Bronchial epithelial cell (primary cell): ENCODE results near the gene TTYH2. TPM values are rescaled to one million over a fixed set of nuclear protein-coding genes. Genes with fewer than 3 reads are reported as not detected.
A peak's percentile ranks its signal among the peaks of the same experiment; 100 is the strongest.

Experiments used
- DNase-seq: peaks from one replicate; pipeline ENCODE4 v3.0.0-alpha.2; 2010; ENCODE audit warnings: low read depth
- FAIRE-seq: peaks from 2 replicates; lab custom pipeline; 2011; peaks lifted over from hg19 to GRCh38; lab: Jason Lieb, UNC
- H3K27me3 ChIP-seq: 2 replicates; pipeline ENCODE4 v1.5.1; 2011; ENCODE audit warnings: low read length; ENCODE audit not compliant: control insufficient read depth, insufficient read depth
- H3K36me3 ChIP-seq: 2 replicates; pipeline ENCODE4 v1.5.1; 2011; ENCODE audit warnings: low read length; ENCODE audit not compliant: control insufficient read depth, insufficient read depth
- H3K4me3 ChIP-seq: 2 replicates; pipeline ENCODE4 v1.5.1; 2011; ENCODE audit warnings: mild to moderate bottlenecking, low read depth, low read length, control low read depth
- total RNA-seq: library from RNA; depleted of rRNA; stranded (reverse); fragments of >200 nt; gene quantifications from 2 replicates; pipeline ENCODE4 v1.2.1, GENCODE V29; 2014
- TF ChIP-seq, protein P1 (sequence below): IDR thresholded peaks from 2 replicates; pipeline ENCODE4 v1.5.1; 2011; ENCODE audit warnings: mild to moderate bottlenecking, moderate library complexity, low read length, control low read depth, inconsistent platforms; ENCODE audit not compliant: insufficient read depth, severe bottlenecking

TTYH2 gene
- total RNA-seq, 1 donor from 2014 or later = 2.4 TPM

DNA sequence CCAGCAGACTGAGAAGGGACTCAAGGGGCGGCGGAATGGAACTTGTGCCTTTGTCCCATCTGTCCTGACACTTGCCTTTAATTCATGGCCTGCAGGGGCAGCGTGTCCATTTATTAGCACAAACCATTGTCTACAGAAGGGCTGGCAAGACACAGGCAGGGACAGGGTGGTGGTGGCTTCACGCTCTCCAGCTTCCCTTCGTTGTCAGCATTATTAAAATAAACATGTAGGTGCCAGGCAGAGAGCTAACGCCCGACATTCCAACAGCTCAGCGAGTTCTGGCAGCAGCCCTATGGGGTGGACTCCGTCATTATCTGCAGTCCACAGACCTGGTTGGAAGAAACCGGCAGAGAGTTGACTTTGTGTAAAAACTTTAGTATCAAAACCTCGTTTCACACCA lies 77.0 kb downstream of the TTYH2 start:
- TF ChIP-seq, protein P1, sequence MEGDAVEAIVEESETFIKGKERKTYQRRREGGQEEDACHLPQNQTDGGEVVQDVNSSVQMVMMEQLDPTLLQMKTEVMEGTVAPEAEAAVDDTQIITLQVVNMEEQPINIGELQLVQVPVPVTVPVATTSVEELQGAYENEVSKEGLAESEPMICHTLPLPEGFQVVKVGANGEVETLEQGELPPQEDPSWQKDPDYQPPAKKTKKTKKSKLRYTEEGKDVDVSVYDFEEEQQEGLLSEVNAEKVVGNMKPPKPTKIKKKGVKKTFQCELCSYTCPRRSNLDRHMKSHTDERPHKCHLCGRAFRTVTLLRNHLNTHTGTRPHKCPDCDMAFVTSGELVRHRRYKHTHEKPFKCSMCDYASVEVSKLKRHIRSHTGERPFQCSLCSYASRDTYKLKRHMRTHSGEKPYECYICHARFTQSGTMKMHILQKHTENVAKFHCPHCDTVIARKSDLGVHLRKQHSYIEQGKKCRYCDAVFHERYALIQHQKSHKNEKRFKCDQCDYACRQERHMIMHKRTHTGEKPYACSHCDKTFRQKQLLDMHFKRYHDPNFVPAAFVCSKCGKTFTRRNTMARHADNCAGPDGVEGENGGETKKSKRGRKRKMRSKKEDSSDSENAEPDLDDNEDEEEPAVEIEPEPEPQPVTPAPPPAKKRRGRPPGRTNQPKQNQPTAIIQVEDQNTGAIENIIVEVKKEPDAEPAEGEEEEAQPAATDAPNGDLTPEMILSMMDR = no peak
- H3K4me3 ChIP-seq = no peak overlapping the region
- H3K36me3 ChIP-seq = no peaks in the 10 kb centered on the region
- FAIRE-seq = no peak
- H3K27me3 ChIP-seq = no peaks in the 10 kb centered on the region
- DNase-seq = peak; percentile 20

DNA sequence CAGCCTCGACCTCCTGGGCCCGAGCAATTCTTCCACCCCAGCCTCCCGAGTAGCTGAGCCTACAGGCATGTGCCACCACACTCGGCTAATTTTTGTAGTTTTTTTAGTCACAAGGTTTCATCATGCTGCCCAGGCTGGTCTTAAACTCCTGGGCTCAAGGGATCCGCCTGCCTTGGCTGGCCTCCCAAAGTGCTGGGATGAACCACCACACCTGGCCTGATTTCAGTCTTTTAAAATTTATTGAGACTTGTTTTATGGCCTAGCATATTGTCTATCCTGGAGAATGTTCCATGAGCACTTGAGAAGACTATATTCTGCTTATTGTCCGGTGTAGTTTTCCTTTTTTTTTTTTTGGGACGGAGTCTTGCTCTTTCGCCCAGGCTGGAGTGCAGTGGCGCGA lies 79.1 kb downstream of the TTYH2 start:
- Histone ChIP-seq H3K4me3 (no peak overlapping the region), H3K27me3 (no peaks in the 10 kb centered on the region), H3K36me3 (no peaks in the 10 kb centered on the region)
- DNase-seq (no peak), FAIRE-seq (no peak)
- TF ChIP-seq, protein P1 = no peak

DNA sequence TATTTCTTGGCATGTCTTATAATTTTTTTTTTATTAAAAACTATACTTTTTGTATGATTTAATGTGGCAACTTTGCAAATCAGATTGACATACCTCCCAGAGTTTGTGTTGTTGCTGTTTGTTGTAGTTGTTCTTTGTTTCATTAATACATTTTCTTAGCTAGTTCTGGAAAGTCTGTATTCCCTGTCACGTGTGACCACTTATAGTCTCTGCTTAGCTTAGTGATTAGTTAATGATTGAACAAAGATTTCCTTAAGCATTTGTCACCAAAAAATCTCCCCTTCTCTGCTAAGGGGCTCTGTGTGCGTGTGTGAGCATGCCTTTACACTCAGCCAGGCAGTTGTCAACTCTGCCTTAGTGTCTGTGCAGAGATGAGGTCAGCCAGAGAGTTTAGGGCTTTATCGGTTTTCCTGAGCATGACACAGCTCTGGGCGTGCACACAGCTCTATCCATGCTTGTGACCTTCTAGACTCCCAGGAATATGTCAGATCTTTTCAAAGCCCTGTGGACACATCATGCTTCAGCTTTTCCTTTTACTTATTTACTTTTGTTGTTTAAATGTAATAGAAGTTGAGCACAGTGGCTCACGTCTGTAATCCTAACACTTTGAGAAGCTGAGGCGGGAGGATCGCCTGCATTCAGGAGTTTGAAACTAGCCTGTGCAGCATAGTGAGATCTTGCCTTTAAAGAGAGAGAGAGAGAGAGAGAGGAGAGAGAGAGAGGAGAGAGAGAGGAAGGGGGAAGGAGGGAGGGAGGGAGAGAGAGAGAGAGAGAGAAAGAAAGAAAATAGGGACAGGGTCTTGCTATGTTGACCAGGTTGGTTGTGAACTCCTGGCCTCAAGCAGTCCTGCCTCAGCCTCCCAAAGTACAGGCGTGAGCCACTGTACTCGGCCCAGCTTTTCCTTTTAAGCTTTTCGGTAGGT lies 82.5 kb downstream of the TTYH2 start:
- no peaks in the 10 kb centered on the region for H3K27me3 ChIP-seq
- H3K4me3 ChIP-seq = no peak overlapping the region
- no peaks in the 10 kb centered on the region for H3K36me3 ChIP-seq
- FAIRE-seq (no peak), DNase-seq (peak; percentile 92)
- TF ChIP-seq, protein P1 = no peak

DNA sequence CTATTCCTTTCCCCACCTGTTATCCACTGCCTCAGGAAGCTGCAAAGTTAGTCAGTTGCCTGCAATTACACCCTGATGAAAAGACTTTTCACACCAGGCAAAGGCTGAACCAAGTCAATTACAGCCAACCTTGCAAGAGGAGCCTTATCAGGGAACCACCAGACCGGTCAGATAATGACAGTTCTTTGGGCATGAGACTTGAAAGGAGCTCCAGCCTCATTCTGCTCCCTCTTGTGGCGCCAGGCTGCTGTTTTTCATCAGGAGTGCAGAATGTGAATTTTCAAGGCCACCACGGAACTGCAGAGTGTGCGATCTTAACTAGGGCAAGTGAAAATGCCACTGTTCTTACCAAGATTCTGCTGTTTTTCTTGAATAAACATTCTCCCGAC lies 83.2 kb downstream of the TTYH2 start:
- Histone ChIP-seq H3K36me3 (no peaks in the 10 kb centered on the region), H3K27me3 (no peaks in the 10 kb centered on the region), H3K4me3 (no peak overlapping the region)
- DNase-seq (peak; percentile 54), FAIRE-seq (no peak)
- TF ChIP-seq, protein P1 = peak; percentile 65

- peak; percentile 91 for DNase-seq
- H3K4me3 ChIP-seq = no peak overlapping the region
- no peaks in the 10 kb centered on the region for H3K27me3 ChIP-seq
- no peak for FAIRE-seq
- no peaks in the 10 kb centered on the region for H3K36me3 ChIP-seq
- TF ChIP-seq, protein P1 = no peak
These were observed 84.6 kb downstream of the TTYH2 start for GRCh38 chr17:74297941-74298340.
